Smooth muscle cell of the brain vasculature (primary cell): Measurements from ENCODE around the gene AGT.
"Not testable (repeated sequence)": the region's sequence is repeated elsewhere in the genome, so short reads cannot be mapped to it uniquely, and the experiment has no call there.

Experiments used
- DNase-seq: peaks from one replicate; pipeline ENCODE4 v3.0.0-alpha.2; 2012; ENCODE audit warnings: low read depth, low spot score

Gene AGT

DNA sequence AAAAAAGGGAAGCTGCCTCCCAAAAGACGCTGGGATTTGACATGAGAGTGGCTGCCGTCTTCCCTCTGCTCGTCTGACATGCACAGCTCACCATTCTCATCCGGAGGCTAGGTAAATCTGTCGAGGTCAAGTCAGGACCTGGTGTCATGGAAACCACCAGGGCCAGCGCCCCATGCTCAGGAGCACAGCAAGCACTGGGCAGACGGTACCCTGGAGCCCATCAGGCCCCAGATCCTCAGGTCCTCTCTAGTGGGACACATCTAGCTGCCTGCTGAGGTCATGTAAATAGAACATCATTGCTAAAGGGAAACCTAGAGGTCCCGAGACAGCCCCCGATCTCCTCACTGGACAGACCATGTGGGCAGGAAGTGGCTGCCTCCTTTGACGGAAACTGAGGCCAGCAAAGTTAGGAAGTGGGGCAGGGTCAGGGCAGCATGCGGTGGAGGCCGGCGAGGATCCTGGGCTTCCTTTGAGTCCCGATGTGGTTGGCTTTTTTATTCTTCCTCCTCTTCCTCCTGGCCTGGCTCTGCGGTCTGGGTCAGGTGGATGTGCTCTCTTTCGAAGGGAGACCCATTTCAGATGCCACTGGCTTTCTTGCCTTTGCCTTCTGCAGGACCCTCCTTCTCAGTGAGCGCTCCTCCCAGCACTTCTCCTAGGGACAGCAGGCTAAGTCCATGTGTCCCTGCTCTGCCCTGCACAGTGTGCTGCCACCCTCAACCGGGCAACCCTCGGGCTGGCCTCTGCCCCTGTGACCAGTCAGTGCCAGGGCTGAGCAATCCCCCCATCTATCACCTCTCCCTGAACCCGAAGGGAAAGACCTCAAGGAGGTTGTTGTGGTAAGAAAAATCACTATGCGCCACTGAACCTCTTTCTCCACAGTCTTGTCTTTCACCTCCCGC is 5.9 kb downstream of the AGT start:
- no peak for DNase-seq

DNA sequence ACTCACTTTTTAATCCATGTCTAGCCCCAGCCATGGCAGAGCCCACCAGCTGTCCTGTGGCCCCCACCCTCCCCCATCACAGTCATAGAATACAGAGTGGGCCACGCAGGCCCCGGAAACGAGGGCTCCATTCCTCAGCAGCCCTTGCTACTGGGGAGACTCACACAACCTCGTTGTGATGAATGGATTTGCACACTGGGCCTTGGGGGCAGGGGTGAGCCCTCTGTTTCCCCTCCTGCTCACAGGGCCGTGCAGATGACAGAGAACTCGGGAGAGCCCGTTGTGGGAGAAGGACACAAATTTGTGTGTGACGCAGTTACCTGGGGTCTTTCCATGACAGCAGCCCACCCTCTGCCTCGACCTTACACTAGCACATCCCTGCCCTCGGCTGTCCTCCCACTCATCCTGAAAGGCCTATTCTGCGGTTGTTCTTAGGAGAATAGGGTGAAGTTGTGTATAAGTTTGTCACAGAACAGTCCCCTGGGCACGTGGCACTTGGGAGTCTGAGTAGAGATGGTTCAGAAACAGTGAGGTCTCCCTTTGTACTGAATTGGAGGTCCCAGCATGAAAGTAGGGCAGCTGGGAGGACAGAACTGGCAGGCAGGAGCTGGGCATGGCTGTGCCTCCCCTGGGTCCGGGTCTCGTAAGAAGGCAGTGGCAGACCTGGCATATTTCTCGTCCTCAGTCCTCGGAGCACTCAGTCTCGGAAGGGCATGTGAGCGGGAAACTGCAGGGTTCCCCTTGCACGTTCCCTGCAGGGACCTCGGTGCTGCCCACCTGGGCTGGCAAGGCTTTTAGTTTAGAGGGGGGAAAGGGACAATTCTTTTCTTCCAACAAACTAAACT is 6.8 kb downstream of the AGT start:
- no peak for DNase-seq

DNA sequence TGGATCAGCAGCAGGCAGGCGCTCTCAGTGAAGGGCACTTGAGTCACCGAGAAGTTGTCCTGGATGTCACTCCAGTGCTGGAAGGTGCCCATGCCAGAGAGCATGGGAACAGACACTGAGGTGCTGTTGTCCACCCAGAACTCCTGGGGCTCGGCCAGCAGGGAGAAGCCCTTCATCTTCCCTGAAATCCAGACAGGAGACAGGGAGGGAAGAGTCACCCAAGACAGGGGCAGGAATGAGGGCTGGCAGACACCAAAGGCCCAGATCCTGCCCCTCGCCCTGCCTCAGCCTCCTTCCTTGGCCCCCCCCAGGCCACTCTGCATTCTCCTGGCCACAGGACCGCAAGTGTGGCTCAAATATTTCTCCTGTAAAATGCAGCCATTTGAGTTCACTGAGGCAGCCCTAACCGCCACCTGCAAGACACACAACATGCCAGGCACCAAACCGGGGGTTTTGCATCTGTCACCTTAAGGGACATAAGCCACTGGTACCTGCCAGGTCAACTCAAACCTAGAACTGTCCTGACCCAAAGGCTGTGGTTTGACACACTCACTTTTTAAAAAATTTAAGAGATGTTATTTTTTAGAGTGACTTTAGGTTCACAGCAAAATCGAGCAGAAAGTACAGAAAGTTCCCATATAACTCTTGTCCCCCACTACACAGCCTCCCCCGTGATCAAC is 7.8 kb downstream of the AGT start:
- DNase-seq: no peak

DNA sequence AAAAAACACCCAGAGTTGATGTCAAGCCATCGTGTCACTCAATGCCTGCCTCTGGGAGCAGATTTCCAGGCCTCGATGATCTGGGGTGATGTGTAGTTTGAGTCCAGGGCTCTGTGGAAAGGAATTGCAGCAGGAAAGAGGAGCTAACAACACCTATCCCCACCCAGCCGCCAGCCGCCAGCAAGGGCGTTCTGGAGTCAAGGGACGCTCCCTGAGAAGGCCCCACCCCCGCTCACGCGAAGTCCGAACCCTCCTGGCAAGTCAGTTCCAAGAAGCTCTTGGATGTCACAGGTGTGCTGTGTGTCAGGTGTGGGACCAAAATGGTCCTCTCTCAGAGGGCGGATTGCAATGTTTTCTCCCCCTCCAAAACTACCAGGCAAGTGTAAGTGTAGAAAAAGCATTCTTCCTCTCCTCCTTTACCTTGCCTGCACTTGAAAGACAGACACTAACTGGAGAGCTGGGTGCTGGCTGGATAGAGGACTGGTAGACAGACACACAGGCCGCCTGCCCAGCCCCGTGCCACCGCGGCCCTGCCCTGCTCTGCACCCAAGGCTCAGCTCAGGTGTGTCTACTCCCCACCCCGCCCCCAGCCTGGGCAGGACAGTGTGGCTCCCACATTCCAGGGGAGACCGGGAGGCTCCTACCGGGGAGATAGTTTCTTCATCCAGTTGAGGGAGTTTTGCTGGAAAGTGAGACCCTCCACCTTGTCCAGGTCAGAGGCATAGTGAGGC is 8.5 kb downstream of the AGT start:
- no peak for DNase-seq

DNA sequence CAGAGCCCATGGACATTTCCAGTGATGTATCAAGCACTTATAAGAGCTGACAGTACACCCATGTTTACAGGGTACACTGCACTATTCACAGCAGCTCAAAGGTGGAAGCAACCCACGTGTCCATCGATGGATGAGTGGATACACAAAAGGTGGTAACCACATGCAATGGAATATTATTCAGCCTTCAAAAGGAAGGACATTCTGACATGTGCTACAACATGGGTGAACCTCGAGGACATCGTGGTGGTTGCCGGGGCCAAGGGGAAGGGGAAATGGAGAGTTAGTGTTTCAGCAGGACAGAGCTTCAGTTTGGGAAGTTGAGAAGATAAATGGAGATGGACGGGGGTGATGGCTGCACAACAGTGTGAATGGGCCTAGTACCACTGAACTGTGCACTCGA is 9.1 kb downstream of the AGT start:
- no peak for DNase-seq

DNA sequence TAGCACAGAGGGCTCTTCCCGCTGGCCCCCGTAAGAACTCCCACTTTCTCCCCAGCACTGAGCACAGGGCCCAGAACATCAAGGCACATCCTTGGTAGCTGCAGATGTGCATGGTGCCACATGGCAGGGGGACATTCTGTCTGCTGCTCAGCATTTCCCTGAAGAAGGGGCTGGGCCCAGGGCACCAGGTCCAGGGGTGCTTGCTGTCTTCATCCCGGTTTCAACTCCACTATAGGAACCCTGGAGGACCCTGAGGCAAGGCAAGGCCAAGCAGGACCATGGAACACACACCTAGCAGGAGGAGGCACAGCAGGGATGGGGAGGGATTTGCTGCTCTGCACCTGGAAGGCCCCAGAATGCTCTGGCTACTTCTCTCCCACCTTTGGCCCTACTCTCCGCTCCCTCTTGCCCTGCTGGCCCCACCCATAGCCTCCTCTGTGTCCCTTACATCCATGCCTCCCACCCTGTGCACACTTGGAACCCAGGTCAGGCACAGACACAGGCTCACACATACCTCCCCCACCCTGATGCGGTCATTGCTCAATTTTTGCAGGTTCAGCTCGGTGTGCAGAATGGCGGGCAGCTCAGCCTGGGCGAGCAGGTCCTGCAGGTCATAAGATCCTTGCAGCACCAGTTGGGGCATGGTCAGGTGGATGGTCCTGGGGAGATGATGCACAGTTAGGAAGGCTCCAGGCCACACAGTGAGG is 10.1 kb downstream of the AGT start:
- no peak for DNase-seq

DNA sequence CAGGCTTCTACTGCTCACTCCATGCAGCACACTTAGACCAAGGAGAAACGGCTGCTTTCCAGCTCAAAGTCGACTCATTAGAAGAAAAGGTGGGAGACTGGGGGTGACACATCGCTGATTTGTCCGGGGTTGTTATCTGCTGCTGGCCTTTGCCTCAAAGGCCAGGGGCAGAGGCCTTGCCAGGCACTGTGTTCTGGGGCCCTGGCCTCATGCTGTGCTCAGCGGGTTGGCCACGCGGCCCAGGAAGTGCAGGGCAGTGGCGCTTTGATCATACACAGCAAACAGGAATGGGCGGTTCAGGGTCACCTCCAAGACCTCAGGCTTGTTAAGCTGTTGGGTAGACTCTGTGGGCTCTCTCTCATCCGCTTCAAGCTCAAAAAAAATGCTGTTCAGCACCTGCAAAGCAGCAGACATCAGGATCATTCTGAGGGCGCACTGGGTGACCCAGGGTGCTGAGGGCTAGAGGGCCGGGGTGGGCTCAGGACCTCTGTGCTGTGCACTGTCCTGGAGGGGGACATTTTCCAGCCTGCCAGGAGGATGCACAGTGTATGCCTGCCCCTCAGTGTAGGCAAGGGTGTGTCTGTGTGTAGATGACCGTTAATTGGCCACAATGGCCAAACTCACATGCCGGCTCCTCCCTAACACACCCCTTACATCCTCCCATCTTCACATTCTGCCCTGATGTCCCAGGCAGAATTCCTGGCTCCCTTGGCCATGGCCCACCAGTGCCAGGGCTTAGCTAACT is 10.8 kb downstream of the AGT start:
- no peak for DNase-seq

DNA sequence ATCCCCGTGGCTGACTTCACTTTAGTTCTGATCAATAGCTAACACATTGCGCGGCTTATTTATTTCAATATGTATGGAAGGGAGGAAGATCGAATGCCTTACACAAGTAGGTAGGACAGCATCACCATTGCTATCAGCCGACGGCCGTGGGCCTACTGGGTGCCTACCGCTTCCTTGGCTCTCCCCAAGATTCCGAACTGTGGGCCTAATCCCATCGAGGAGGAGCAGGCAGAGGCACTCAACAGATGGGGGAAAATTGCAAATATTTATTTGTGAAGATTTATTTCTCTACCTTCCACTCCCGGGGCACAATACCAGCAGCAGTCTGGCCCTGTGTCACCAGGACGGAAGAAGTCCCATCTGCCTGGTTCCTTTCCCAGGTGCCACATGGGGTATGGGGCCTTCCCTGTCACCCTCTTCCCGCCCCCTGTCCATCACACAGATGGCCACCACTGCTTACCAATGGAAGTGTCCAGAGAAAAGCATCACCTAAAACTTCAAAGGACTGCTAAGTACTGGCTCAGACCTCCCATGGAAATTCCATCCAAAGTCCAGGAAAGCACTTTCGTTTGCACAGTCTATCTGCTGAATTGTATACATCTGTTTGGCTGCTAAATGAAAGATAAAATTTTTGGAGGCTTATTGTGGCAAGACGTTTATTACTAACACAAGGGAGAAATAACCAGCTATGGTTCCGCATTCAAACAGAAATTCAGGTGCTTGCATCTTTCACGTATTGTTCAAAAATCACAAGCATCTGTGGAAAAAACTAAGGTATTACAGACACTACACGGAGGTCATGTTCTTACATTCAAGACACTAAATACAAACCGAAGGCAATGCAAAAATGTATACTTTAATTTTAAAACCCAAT is 11.8 kb downstream of the AGT start:
- DNase-seq: no peak

DNA sequence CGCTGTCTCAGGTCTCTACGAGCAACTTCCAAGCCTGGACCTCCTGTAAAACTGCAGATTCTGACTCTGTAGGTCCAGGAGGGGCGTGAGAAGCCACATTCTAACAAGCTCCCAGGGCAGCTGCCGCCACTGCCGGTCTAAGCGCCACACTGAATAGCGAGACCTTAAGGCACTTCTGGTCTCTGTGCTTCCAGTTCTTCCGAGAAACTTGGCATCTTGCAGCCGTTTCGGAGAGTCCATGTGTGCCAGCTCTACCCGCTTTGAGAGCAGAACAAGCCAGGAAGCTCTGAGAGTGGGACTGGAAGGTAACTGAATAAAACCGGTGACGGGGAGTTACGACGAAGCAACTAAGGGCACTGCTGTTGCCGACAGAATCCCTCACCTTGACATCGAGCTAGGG is 12.5 kb downstream of the AGT start:
- DNase-seq: no peak

DNA sequence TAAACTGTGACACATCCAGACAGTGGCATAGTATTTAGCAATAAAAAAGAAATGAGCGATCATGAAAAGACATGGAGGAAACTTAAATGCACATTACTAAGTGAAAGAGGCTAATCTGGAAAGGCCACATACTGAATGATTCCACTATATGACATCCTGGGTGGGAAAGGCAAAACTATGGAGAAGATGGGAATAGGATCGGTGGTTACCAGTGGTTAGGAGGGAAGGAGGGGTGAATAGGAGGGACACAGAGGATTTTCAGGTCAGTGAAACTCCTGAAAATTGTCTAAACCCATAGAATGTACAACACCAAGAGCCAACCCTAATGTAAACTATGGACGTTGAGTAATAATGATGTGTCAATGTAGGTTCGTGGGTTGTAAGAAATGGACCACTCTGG is 13.8 kb downstream of the AGT start:
- no peak for DNase-seq

DNA sequence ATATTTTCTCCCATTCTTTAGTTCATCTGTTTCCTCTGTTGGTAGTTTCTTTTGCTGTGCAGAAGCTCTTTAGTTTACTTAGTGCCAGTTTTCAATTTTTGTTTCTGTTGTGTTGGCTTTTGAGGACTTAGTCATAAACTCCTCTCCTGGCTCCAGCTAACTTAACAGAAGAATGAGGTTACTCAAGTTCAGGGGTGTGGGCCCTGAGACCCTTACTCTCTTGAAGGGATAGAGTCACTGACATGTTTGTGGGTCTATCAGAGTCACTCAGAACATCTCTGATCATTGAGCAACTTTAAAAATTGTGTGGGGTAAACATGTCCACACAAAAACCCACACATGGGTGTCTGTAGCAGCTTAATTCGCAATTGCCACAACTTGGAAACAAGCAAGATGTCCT is 14.2 kb downstream of the AGT start:
- no peak for DNase-seq

DNA sequence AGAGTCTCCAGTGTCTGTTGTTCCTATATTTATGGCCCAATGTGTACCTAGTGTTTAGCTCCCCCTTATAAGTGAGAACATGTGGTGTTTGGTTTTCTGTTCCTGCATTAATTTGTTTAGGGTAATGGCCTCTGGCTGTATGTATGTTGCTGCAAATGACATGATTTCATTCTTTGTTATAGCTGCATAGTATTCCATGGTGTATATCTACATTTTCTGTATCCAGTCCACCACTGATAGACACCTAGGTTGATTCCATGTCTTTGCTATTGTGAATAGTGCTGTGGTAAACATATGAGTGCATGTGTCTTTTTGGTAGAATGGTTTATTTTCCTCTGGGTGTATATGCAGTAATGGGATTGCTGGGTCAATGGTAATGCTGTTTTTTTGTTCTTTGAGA is 15.0 kb downstream of the AGT start:
- DNase-seq: not testable (repeated sequence)

DNA sequence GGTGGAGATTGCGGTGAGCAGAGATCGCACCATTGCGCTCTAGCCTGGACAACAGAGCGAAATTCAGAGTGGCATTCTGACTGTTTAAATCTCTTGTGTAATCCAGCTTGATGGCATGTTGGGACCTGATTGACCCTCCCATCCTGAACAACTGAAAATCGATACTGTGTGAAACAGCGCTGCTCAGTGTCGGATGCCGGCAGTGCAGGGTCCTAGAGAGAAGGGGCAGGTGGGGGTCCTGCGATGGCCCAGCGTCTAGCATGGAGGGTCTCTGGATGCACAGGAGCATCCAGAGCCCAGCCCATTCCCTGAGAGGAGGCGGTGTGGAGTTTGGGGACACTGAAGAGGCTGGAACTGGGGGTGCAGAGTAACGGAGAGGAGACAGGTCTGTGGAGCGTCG is 15.8 kb downstream of the AGT start:
- DNase-seq: no peak

DNA sequence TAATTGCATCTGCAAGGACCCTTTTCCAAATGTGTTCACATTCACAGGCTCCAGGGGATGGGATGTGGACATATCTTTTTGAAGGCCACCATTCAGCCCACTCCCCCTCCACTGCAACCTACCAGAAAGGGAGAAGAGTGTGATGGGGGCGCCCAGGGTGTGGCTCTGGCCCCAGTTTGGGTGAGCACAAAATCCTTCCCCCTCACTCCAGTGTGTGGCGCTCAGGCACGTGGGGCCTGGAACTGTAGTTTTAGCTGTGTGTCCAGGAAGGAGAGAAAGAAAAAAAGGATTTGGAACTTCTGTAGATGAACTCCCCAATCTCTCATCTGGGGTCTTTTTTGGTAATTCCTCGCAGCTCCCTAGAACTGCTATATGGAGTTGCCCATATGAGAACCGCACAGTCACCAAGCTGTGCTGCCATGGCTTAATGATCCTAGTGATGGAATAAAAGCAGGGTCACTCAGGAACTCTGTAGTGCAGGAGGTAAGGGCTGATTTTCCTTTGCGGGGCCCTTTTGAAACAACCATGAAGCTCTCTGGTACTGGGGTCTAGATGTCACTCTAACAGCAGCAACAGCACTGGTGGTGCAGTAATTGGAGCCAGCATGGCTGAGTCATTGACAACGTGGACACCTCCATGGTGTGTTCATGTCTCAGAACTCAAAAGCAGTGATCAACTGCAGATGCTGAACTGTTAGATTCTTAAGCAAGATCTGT is 17.0 kb downstream of the AGT start:
- no peak for DNase-seq

DNA sequence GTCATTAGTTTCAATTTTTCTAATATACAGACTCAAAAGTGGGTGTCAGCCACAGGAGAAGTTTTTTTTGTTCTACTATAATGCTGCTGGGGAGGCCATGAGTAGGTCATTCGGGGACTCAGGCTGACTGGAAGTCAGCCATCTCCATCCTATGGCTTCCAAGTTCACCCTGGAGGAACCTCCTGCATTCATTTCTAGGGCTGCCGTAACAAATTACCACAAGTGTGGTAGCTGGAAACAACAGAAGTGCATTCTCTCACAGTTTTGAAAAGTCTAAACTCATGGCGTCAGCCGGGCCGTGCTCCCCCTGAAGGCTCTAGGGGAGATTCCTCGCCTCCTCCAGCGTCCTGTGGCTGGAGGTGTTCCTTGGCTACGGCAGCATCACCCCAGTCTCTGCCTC is 17.7 kb downstream of the AGT start:
- DNase-seq: no peak

DNA sequence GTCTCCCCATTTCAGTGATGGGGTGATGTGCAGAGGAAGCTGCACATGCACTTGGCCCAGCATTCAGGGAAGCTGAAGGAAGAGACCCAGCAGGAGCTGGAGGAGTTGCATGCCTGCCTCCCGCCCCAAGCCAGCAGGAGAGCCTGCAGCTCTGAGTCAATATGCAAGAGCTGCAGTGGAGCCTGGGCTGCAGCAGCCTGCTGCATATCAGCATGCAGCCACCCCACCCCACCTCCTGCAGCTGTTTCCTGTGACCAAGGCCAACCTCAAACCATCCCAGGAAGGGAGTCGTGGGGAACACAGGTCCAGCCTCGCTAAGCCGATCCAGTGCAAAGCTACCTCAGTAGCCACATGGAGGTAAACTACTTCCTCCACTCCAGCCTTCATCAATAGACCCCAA is 18.9 kb downstream of the AGT start:
- DNase-seq: no peak

DNA sequence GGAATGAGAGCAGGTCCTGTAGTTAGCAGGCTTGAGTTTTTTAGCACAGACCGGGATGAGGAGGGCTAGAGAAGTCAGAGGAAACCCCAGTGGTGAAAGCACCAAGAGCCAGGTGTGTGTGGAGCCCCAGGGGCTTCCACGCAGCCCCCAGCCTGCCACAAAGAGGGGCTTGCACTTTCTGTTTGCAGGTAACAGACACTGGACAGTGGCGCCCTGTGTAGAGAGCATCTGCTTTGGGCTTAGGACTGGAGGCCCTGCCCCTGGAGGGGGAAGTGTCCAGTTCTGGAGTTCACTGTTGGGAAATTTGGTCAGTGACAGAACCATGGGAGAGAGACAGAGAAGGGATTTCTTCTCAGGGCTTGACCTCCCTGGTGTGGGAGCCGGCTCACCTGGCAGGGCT is 19.5 kb downstream of the AGT start:
- DNase-seq: no peak

DNA sequence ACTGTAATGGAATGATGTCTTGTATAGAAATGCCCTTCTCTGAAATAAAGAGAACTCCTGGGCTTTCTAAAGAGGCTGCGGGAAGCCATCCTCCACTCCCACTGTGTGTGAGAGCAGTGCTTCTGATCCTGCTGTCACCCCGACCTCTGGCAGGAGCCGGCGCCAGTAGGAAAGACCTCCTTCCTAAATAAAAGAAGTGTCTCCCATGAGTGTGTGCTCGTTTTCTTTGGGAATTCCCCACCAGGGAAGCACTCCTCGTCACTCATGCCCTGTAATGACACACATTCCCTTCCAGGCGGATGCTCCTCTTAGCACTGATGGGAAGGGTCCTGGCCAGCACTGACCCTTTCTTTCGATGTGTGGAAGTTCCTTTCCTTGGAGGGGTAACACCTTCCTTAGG is 20.1 kb downstream of the AGT start:
- no peak for DNase-seq

DNA sequence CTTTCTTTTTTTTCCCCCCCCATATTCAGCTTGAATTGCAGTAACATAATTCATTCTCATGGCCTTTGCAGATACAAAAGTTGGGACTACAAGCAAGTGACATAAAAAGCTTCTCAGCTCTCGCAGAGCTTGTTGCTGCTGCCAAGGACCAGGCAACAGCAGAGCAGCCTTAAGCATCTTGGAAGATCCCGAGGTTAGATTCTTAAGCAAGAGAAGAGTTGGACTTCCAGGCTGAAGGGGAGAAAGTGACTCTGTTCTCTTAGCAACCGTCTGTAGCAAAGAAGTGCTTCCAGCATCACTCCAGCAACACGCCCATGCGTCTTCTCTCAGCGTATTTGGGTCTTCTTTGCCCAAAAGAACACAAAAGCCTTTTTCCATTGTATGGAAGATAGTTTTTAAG is 20.7 kb downstream of the AGT start:
- no peak for DNase-seq
